ENCODE results near the gene EXOC8. TPM values are rescaled to one million over a fixed set of nuclear protein-coding genes. Genes with fewer than 3 reads are reported as not detected.

Gene EXOC8
- total RNA-seq, 4 donors from 2014 or later = 14.1 to 27.1 (median 16.9) TPM

DNA sequence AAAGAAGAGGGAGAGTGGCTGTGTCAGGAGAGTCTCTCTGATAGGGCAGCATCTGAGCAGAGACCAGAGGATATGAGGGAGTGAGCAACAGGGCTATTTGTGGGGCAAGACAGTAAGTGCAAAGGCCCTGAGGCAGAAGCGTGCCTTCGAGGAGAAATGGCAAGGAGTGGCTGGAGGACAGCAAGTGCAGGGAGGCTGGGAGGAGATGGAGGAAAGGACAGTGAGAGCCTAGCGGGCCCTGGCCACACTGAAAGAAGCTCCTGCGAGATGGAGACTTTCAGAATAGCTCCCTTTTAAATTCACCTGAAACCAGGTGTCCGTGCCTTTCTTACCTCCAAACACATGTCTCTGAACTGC lies 25.2 kb downstream of the EXOC8 start:
- no peaks in the 10 kb centered on the region for H3K9me3 ChIP-seq
- TF ChIP-seq, protein P1, sequence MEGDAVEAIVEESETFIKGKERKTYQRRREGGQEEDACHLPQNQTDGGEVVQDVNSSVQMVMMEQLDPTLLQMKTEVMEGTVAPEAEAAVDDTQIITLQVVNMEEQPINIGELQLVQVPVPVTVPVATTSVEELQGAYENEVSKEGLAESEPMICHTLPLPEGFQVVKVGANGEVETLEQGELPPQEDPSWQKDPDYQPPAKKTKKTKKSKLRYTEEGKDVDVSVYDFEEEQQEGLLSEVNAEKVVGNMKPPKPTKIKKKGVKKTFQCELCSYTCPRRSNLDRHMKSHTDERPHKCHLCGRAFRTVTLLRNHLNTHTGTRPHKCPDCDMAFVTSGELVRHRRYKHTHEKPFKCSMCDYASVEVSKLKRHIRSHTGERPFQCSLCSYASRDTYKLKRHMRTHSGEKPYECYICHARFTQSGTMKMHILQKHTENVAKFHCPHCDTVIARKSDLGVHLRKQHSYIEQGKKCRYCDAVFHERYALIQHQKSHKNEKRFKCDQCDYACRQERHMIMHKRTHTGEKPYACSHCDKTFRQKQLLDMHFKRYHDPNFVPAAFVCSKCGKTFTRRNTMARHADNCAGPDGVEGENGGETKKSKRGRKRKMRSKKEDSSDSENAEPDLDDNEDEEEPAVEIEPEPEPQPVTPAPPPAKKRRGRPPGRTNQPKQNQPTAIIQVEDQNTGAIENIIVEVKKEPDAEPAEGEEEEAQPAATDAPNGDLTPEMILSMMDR (IDR thresholded peaks at IDR 0.05) = no peak
- no peak for TF ChIP-seq POLR2A (IDR thresholded peaks at IDR 0.05)
- no peaks in the 10 kb centered on the region for H3K4me1 ChIP-seq
- no peak for DNase-seq
- H3K4me3 ChIP-seq = no peak overlapping the region
- H3K27ac ChIP-seq = no peak overlapping the region
- H3K27me3 ChIP-seq = no peaks in the 10 kb centered on the region
- no peaks in the 10 kb centered on the region for H3K36me3 ChIP-seq
- intact Hi-C loops (cut with DNase I; ENCODE audit: low total_unique reads) = no loop called here

DNA sequence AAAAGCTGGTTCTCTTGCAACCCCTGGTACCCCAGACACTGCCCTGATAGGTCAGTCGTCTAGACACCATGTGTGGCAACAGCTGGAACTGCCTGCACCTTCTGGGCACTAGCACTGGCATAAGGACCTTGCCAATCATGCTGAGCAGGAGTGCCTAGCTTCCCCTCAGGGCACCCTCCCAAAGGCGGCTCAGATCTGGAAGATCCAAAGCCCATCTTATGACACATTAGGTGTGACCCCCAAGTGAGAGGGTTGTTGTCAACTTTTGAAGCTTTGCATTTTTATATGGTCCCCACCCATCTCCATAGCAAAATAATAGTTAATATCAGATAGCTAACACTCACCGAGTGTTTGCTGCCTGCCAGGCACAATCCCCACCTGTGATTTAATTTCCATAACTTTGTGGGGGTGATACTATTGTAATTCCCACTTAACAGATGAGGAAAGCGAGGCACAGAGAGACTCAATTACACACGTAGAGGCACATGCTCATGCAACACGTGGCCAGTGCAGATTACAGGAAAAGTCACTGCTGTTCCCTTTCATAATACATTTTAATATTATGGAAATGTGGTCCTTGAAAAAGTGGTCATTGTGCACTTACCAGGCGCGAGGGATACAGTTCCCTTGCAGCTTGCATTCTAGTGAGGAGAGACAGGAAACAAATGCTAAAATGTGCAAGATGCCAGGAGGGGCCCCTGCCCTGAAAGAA lies 25.8 kb downstream of the EXOC8 start:
- Histone ChIP-seq H3K36me3 (no peaks in the 10 kb centered on the region), H3K4me3 (no peak overlapping the region), H3K9me3 (no peaks in the 10 kb centered on the region), H3K27ac (no peak overlapping the region), H3K27me3 (no peaks in the 10 kb centered on the region), H3K4me1 (no peaks in the 10 kb centered on the region)
- TF ChIP-seq, protein P1 (IDR thresholded peaks at IDR 0.05) = no peak
- TF ChIP-seq POLR2A (IDR thresholded peaks at IDR 0.05) = no peak
- intact Hi-C loops (cut with DNase I; ENCODE audit: low total_unique reads) = no loop called here
- DNase-seq = no peak

DNA sequence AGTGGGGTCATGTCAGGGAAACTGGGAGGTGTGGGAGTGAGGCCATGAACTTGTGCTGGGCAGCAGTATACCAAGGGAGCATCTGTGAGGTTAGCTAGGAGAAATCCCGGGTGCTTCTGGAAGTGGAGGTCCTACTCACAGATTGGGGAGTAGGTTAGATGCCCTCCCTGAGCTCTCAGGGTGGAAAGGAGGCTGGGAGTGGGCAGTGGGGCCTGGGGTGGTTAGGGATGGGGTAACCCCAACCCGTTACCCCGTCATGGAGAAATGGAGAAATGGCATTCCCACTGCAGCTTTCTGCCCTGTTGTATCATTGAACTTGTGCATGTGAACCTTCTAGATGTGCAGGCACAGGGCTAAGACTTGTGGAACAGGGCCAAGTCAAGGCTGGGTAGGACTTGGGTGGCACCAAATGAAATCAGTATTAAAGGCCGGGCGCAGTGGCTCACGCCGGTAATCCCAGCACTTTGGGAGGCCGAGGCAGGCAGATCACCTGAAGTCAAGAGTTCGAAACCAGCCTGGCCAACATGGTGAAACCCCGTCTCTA lies 27.2 kb downstream of the EXOC8 start:
- Histone ChIP-seq H3K4me1 (no peaks in the 10 kb centered on the region), H3K4me3 (no peak overlapping the region), H3K27ac (no peak overlapping the region), H3K9me3 (no peaks in the 10 kb centered on the region), H3K27me3 (no peaks in the 10 kb centered on the region), H3K36me3 (no peaks in the 10 kb centered on the region)
- intact Hi-C loops (cut with DNase I; ENCODE audit: low total_unique reads) = no loop called here
- TF ChIP-seq, protein P1 (IDR thresholded peaks at IDR 0.05) = no peak
- no peak for TF ChIP-seq POLR2A (IDR thresholded peaks at IDR 0.05)
- DNase-seq = no peak

DNA sequence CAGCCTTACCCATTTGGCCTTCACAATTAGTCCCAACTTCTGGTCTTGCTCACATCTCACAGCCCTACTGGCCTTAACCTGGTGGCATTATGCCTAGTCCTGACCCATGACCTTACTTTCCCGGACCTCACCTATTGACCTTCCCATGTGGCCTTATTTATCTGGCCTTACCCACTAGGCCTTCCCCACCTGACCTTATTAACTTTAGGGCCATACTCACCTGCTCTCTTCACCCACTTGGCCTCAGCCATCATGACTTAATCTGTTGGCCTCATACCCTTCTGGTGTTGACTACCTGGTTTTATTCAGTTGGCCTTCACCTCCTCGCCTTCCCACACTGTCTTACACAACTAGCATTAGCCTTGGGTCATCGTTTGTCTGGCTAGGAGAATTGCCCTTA lies 35.7 kb downstream of the EXOC8 start:
- Histone ChIP-seq H3K27me3 (no peaks in the 10 kb centered on the region), H3K9me3 (no peaks in the 10 kb centered on the region), H3K4me3 (no peak overlapping the region), H3K27ac (no peak overlapping the region), H3K36me3 (no peaks in the 10 kb centered on the region), H3K4me1 (no peaks in the 10 kb centered on the region)
- intact Hi-C loops (cut with DNase I; ENCODE audit: low total_unique reads) = no loop called here
- DNase-seq = no peak
- no peak for TF ChIP-seq POLR2A (IDR thresholded peaks at IDR 0.05)
- TF ChIP-seq, protein P1 (IDR thresholded peaks at IDR 0.05) = no peak

DNA sequence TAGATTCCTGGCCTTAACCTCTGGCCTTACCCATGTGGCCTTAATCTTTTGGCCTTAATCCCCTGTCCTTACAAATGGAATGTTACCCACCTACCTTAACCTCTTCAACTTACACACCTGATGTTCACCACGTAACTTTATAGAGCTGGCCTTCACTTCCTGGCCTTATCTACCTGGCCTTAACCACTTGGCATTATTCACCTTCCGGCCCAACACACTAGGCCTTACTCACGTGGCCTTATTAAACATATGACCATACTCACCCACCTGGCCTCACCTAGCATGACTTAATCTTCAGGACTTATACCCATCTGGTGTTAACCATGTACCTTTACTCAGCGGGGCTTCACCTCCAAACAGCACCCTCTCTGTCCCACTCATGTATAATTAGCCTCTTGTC lies 41.7 kb downstream of the EXOC8 start:
- no peak for DNase-seq
- Histone ChIP-seq H3K27ac (no peak overlapping the region), H3K27me3 (no peaks in the 10 kb centered on the region), H3K36me3 (no peaks in the 10 kb centered on the region), H3K4me1 (no peaks in the 10 kb centered on the region), H3K4me3 (no peak overlapping the region), H3K9me3 (no peaks in the 10 kb centered on the region)
- intact Hi-C loops (cut with DNase I; ENCODE audit: low total_unique reads) = no loop called here
- TF ChIP-seq, protein P1 (IDR thresholded peaks at IDR 0.05) = no peak
- TF ChIP-seq POLR2A (IDR thresholded peaks at IDR 0.05) = no peak

All from uterus (tissue), 4 donors.